Measurements from ENCODE around the gene TFPI.

Gene TFPI

DNA sequence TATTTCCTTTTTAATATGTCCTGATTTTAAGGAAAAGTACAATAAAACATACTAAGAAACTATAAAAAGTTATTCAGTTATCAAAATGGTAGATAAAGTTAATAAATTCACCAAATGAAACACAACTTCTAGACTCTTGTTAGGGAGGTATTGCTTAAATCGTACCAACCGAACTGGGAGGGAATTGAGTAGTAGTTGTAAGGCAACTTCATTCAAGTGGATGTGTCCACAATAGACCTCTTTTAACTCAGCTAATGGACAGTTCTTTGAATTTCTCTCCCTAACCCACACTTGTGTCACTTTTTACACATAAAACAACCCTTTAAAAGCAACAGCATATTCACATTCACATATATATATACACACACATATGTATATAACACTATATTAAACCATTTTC, 57.1 kb downstream of the TFPI start:
- Mint-ChIP-seq H3K4me1 (ENCODE audit: low read depth) (no peaks in the 10 kb centered on the region), H3K4me3 (no peak overlapping the region), H3K9me3 (peaks cover 13% of the 10 kb centered on the region), H3K27ac (no peak overlapping the region), H3K36me3 (ENCODE audit: low read depth) (peaks cover 6% of the 10 kb centered on the region), H3K27me3 (no peaks in the 10 kb centered on the region)
- intact Hi-C loops (cut with micrococcal nuclease) = loop anchor here (5.0 kb wide), 1 partner anchor 870 kb away; no protein-coding TSS in a partner anchor

DNA sequence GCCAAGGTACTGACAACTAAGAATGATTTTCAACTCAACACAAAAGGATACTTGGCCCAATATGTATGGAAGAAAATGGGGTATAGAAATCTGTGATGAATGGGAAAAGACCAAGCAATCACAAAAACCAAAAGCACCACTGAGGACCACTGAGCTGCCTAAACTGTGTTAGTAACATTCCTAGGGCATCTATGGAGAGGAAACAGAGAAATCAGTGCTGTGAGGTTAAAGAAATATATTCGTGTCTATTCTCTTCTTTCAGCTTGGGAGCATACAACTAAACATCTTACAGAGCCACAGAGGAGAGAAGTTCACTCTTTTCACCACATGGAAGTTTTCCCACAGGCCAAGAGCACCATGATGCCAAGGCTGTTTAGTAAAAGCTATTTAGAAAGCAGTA, 58.9 kb downstream of the TFPI start:
- no peaks in the 10 kb centered on the region for H3K4me1 Mint-ChIP-seq (ENCODE audit: low read depth)
- no peak overlapping the region for H3K27ac Mint-ChIP-seq
- peaks cover 13% of the 10 kb centered on the region for H3K9me3 Mint-ChIP-seq
- H3K4me3 Mint-ChIP-seq = no peak overlapping the region
- intact Hi-C loops (cut with micrococcal nuclease) = loop anchor here (5.0 kb wide), 1 partner anchor 872 kb away; no protein-coding TSS in a partner anchor
- H3K27me3 Mint-ChIP-seq = no peaks in the 10 kb centered on the region
- peaks cover 6% of the 10 kb centered on the region for H3K36me3 Mint-ChIP-seq (ENCODE audit: low read depth)

DNA sequence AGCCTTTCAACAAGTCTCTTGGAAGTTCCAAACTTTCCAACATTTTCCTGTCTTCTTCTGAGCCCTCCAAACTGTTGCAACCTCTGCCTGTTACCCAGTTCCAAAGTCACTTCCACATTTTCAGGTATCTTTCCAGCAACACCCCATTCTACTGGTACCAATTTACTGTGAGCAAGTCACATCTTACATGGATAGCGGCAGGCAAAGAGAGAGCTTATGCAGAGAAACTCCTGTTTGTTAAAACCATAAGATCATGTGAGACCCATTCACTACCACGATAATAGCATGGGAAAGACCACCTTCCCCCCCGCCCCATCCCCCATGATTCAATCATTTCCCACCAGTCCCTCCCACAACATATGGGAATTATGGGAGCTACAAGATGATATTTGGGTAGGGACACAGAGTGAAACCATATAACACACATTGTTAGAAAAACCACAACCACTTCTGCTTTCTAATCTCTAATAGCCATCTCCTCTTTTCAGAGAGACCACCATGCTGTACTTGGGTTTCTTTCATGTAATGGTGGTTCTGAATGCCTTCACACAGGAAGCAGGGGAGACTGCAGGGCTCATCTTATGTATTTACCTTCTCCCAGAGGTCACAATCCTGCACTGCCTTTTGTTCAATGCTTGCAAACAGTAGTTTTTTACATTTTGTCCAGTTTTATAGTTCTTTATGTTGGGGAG, 60.2 kb downstream of the TFPI start:
- H3K27ac Mint-ChIP-seq = no peak overlapping the region
- H3K27me3 Mint-ChIP-seq = no peaks in the 10 kb centered on the region

DNA sequence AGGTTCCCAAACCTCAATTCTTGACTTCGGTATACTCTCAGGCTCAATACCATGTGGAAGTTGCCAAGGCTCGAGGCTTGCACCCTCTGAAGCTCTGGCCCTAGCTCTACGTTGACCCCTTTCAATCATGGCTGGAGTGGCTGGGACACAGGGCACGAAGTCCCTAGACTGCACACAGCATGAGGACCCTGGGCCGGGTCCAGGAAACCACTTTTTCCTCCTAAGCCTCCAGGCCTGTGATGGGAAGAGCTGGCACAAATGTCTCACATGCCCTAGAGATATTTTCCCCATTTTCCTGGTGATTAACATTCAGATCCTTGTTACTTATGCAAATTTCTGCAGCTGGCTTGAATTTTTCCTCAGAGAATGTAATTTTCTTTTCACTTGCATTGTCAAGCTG, 61.1 kb downstream of the TFPI start:
- no peaks in the 10 kb centered on the region for H3K4me1 Mint-ChIP-seq (ENCODE audit: low read depth)
- H3K36me3 Mint-ChIP-seq (ENCODE audit: low read depth) = peaks cover 6% of the 10 kb centered on the region
- peaks cover 13% of the 10 kb centered on the region for H3K9me3 Mint-ChIP-seq
- no peak overlapping the region for H3K27ac Mint-ChIP-seq
- intact Hi-C loops (cut with micrococcal nuclease) = no loop called here
- no peak overlapping the region for H3K4me3 Mint-ChIP-seq
- no peaks in the 10 kb centered on the region for H3K27me3 Mint-ChIP-seq

More for the DNA sequence above, 60.2 kb downstream of the TFPI start:
- Mint-ChIP-seq H3K4me3 (no peak overlapping the region), H3K36me3 (ENCODE audit: low read depth) (peaks cover 6% of the 10 kb centered on the region), H3K4me1 (ENCODE audit: low read depth) (no peaks in the 10 kb centered on the region), H3K9me3 (peaks cover 13% of the 10 kb centered on the region)
- intact Hi-C loops (cut with micrococcal nuclease) = no loop called here

DNA sequence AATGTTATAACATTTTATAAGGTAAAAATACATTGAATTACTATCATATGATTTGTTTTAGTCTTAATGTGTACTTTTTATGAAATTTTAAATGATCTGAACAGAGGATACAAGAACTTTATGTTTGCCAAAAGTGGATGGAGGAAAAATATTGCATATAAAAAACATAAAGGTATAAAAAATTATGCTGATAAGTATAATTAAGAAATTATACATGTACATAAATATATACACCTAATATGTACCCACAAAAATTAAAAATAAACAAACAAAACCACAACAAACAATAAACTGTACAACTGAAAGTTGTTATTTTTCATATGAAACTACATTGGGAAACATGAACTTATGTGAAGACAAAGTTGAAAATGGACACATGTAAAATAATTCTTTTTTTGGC, 68.0 kb downstream of the TFPI start:
- Mint-ChIP-seq H3K4me3 (no peak overlapping the region), H3K27ac (no peak overlapping the region), H3K27me3 (no peaks in the 10 kb centered on the region), H3K9me3 (no peaks in the 10 kb centered on the region), H3K36me3 (ENCODE audit: low read depth) (no peaks in the 10 kb centered on the region), H3K4me1 (ENCODE audit: low read depth) (peaks cover 9% of the 10 kb centered on the region)
- intact Hi-C loops (cut with micrococcal nuclease) = no loop called here

DNA sequence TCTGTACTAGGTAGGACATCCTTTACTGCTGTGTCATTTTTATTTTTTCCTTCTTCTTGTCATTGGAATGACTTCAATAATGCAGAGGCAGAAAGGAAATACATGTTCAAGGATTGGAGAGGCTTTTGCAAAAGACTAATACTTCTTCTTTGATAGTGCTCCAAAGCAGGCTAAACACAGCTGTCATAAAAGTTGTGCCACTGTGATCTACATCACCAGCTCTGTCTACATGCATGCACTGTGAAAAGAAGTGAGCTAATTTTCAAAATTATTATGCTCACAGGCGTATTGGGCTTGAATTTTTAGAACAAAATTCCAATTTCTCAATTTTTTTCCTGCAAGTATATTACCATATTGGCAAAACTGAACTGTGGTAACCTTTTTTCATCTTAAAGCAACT, 68.7 kb downstream of the TFPI start:
- no peaks in the 10 kb centered on the region for H3K27me3 Mint-ChIP-seq
- no peak overlapping the region for H3K4me3 Mint-ChIP-seq
- H3K27ac Mint-ChIP-seq = no peak overlapping the region
- intact Hi-C loops (cut with micrococcal nuclease) = no loop called here
- H3K4me1 Mint-ChIP-seq (ENCODE audit: low read depth) = peaks cover 9% of the 10 kb centered on the region
- H3K36me3 Mint-ChIP-seq (ENCODE audit: low read depth) = no peaks in the 10 kb centered on the region
- no peaks in the 10 kb centered on the region for H3K9me3 Mint-ChIP-seq

DNA sequence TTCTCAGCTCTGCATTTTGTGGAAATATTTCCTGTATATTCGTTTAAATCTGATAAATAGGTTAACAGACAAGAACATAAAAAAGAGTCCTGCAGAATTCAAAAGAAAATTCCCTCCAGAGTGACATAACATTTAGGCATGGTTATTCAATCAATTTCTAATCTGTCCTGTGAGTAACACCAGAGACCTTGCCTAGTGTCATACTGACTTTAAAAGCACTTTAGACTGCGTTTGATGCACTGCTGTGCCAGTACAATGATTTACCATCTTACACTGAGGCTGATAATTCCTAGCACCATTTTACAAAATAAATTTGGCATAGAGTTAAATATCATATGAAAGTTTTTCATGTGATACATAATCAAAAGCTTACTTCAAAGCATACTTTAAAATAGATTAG, 70.7 kb downstream of the TFPI start:
- Mint-ChIP-seq H3K36me3 (ENCODE audit: low read depth) (no peaks in the 10 kb centered on the region), H3K4me1 (ENCODE audit: low read depth) (peaks cover 9% of the 10 kb centered on the region), H3K27me3 (no peaks in the 10 kb centered on the region), H3K4me3 (no peak overlapping the region), H3K9me3 (no peaks in the 10 kb centered on the region), H3K27ac (no peak overlapping the region)
- intact Hi-C loops (cut with micrococcal nuclease) = no loop called here

DNA sequence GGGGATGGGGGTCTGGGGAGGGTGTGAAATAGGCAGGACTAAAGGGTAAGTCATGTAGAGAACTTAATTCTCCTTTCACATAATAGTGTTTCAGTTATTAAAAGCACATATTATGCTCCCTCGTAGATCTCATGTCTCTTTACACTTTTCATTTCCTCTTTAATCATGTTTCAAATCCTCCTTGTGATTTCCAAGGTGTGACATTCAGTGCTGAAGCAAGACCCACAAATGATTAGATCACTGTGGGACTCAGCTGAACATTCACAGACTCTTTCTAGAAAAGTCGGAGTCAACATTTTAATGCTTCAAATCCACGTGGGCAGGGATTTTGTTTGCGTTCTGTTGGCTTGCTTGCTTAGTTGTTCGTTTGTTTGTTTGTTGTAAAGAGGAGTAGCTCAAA, 71.4 kb downstream of the TFPI start:
- Mint-ChIP-seq H3K9me3 (no peaks in the 10 kb centered on the region), H3K4me3 (no peak overlapping the region), H3K27me3 (no peaks in the 10 kb centered on the region), H3K4me1 (ENCODE audit: low read depth) (peaks cover 9% of the 10 kb centered on the region), H3K27ac (no peak overlapping the region), H3K36me3 (ENCODE audit: low read depth) (no peaks in the 10 kb centered on the region)
- intact Hi-C loops (cut with micrococcal nuclease) = no loop called here

DNA sequence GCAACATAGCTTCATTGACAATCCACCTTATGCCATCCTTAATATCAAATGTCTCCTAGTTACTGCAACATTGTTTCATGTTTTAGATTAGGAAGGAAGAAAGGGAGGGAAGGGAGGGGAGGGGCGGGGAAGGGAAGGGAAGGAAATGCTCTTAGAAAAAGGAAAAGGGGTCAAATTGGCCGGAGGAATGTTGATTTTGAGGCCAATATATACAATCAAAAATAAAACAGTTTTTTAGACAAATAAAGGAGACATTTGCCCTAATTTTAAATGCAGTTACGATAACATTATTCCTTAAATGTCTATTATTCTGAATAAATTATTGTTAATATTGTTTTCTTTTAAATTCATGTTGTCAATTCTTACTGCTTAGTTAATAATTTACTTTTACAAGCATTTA, 72.7 kb downstream of the TFPI start:
- Mint-ChIP-seq H3K27ac (no peak overlapping the region), H3K4me1 (ENCODE audit: low read depth) (peaks cover 9% of the 10 kb centered on the region), H3K27me3 (no peaks in the 10 kb centered on the region), H3K36me3 (ENCODE audit: low read depth) (no peaks in the 10 kb centered on the region), H3K9me3 (no peaks in the 10 kb centered on the region), H3K4me3 (no peak overlapping the region)
- intact Hi-C loops (cut with micrococcal nuclease) = no loop called here

DNA sequence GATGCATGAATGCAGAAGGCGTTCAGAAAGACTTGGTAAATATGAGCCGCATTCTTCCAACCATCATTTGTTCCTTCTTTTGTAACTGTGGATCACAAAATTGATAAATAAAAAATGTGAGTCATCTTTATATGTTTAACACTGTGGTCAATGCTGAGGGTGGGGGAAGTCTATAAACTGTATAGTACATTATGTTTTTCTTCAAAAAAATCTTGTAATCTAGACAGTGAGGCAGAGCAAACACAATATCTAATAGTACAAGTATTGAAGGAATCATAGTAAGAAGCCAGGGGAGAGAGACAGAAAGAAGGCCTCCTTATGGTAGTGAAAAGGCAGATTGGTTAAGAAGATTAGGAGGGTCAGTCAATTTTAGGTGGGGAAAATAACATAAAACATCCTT, 75.5 kb downstream of the TFPI start:
- Mint-ChIP-seq H3K9me3 (no peaks in the 10 kb centered on the region), H3K4me1 (ENCODE audit: low read depth) (peaks cover 9% of the 10 kb centered on the region), H3K36me3 (ENCODE audit: low read depth) (no peaks in the 10 kb centered on the region), H3K27me3 (no peaks in the 10 kb centered on the region), H3K27ac (no peak overlapping the region), H3K4me3 (no peak overlapping the region)
- intact Hi-C loops (cut with micrococcal nuclease) = no loop called here

DNA sequence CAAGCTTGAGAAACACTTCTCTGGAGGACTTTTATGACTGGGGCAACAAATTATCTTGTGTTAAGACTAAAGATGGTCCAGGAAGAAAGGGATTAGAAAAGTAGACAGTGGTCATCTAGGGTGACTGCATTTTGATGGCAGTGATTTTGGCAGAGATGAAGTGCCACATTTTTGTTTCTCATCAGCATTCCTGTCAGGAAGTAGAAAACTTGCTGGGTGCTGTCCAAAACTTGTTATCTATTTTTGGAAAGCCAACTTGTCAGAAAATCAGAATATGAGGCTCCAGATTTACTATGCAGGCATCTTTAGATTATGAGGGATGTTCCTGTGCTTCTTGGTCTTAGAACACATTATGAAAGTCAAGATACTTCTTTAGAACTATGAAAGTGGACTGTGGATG, 77.2 kb downstream of the TFPI start:
- Mint-ChIP-seq H3K27me3 (no peaks in the 10 kb centered on the region), H3K4me1 (ENCODE audit: low read depth) (no peaks in the 10 kb centered on the region)
- intact Hi-C loops (cut with micrococcal nuclease) = no loop called here

DNA sequence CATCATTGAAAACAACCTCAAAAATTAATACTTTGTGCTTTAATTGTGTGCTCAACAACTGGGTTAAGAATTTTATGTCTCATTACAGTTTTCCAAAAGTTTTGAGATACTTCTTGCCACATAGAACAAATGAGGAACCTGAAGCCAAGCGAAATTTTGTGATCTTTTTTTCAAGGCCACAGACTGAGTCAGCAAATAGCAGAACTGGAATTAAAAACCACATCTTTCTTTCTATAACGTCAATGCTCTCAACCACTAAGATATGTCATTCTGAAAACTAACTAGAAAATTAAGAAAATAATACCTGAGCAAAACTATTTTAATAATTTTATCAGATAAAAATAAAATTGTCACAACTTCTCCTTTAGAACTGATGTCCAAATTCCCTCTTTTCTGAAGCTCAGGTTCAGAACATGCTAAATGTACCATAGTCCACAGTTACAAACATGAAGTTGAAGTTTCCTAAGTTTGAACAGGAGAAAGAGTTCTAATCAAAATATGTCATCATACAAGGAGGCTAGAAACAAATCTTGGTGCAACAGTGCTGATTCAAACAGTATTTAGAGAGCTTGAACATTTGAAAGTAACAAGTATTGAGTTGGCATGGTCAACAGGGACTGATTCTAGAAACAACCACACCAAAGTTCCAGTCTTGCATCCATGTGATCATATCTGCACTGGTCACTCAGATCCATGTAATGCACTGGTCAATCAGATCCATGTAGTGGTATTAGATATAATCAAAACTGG, 78.6 kb downstream of the TFPI start:
- Mint-ChIP-seq H3K9me3 (no peaks in the 10 kb centered on the region), H3K4me1 (ENCODE audit: low read depth) (no peaks in the 10 kb centered on the region), H3K4me3 (no peak overlapping the region), H3K36me3 (ENCODE audit: low read depth) (no peaks in the 10 kb centered on the region), H3K27ac (no peak overlapping the region), H3K27me3 (no peaks in the 10 kb centered on the region)
- intact Hi-C loops (cut with micrococcal nuclease) = no loop called here

More for the DNA sequence above, 77.2 kb downstream of the TFPI start:
- Mint-ChIP-seq H3K4me3 (no peak overlapping the region), H3K36me3 (ENCODE audit: low read depth) (no peaks in the 10 kb centered on the region), H3K27ac (no peak overlapping the region), H3K9me3 (no peaks in the 10 kb centered on the region)

DNA sequence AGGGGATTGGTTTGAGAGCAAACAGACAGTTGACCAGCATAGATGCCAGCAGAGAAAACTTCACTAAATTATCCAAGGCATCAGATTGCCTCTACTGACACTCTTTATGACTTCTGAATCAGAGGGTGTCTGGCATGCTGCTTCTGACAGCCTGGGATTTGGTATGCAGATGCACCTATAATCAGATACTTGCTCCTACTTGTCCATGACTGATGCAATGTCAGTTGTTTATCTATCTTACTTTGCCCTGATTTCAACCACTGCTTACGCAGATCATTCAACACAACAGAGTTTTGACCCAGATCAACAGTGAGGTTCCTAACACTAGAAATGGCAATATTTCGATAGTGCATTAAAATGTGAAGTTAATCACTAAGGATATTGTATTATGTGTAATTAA, 83.5 kb downstream of the TFPI start:
- Mint-ChIP-seq H3K27me3 (no peaks in the 10 kb centered on the region), H3K4me3 (no peak overlapping the region), H3K4me1 (ENCODE audit: low read depth) (no peaks in the 10 kb centered on the region), H3K9me3 (no peaks in the 10 kb centered on the region), H3K36me3 (ENCODE audit: low read depth) (no peaks in the 10 kb centered on the region), H3K27ac (no peak overlapping the region)
- intact Hi-C loops (cut with micrococcal nuclease) = no loop called here

DNA sequence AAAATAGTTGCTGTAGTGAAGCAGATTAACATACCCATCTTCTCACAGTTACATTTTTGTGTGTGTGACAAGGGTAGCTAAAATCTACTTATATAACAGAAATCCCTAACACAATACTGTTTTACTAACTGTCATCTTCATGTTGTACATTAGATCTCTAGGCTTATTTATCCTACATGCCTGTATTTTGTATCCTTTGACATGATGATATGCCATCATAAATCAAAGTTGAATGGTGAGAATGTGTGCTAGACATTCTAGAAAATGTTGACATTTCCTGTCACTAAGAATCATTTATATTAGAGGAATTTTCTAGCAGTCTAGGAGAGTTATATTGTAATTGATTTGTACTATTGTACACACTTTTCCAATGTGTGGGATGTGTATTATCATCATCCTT, 84.7 kb downstream of the TFPI start:
- intact Hi-C loops (cut with micrococcal nuclease) = no loop called here
- Mint-ChIP-seq H3K4me1 (ENCODE audit: low read depth) (no peaks in the 10 kb centered on the region), H3K27me3 (no peaks in the 10 kb centered on the region), H3K4me3 (no peak overlapping the region), H3K36me3 (ENCODE audit: low read depth) (no peaks in the 10 kb centered on the region), H3K27ac (no peak overlapping the region), H3K9me3 (no peaks in the 10 kb centered on the region)

DNA sequence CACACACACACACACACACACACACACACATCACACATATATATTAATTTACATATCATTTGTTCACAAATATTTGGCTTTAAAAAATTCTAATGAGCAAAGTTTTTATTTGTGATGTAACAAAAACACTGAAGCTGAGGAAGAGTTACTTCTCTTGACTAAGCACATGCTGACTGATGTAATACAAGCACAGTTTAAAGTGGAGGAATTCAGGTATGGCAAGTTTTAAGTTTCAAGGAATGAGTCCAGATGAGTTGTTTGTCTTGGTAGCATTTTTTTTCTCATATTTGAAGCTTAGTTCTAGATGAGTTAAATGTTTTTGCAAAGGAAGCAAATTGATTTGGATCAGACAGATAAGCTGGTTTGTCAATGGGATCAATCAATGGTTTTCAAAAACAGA, 86.0 kb downstream of the TFPI start:
- H3K36me3 Mint-ChIP-seq (ENCODE audit: low read depth) = no peaks in the 10 kb centered on the region
- H3K27me3 Mint-ChIP-seq = no peaks in the 10 kb centered on the region
- H3K9me3 Mint-ChIP-seq = no peaks in the 10 kb centered on the region
- H3K4me3 Mint-ChIP-seq = no peak overlapping the region
- intact Hi-C loops (cut with micrococcal nuclease) = no loop called here
- no peaks in the 10 kb centered on the region for H3K4me1 Mint-ChIP-seq (ENCODE audit: low read depth)
- no peak overlapping the region for H3K27ac Mint-ChIP-seq

Measured in dendritic cell treated with granulocyte-macrophage colony-stimulating factor and Interleukin-4, amounts not matched to agents 40 ng/mL and 50 ng/mL, for 4 days (primary cell).